ENCODE results near the gene HSD17B3. TPM values are rescaled to one million over a fixed set of nuclear protein-coding genes. Genes with fewer than 3 reads are reported as not detected.

The HSD17B3 gene
- total and polyA plus RNA-seq, 10 of the 15 experiments (the other 5 are each of a cell fraction or from before 2014, with no cell fraction given): not detected

DNA sequence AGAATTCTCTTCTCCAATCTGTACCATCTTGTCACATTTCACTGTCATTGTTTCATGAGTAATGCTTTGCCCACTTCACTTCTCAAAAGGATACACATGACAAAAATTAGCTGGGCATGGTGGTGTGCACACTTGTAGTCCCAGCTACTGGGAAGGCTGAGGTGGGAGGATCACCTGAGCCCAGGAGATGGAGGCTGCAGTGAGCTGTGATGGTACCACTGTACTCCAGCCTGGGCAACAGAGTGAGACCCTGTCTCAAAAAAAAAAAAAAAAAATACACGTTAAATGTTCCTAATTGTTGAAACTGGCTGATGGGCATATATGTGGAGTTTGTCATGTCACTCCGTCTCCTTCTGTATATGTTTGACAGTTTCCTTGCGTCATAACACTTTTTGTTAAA is 36.3 kb upstream of the HSD17B3 start:
- H3K4me1 ChIP-seq (ENCODE audit: control insufficient read depth, insufficient read depth, low read length): no peaks in the 10 kb centered on the region
- ATAC-seq (no peak), DNase-seq (ENCODE audit: low read depth, low spot score) (no peak), FAIRE-seq (no peak)
- H3K79me2 ChIP-seq (ENCODE audit: control insufficient read depth, insufficient read depth, low read length): no peaks in the 10 kb centered on the region
- in situ Hi-C loops (cut with MboI): no loop called here
- 62% methylated on average over 3 of the region's 3 CpGs for WGBS (ENCODE audit: insufficient coverage, insufficient replicate concordance, low lambda C conversion rate, missing lambda C conversion rate)
- no peak overlapping the region for H3K4me2 ChIP-seq (ENCODE audit: control insufficient read depth, insufficient read depth)
- H3K4me3 ChIP-seq: no peak overlapping the region
- CTCF ChIA-PET: interaction anchor here (1.4 kb wide), 1 partner anchor 21 kb away, joined by 3 read pairs; no protein-coding TSS in a partner anchor
- no peak overlapping the region for H3K27ac ChIP-seq (ENCODE audit: control insufficient read depth, insufficient read depth)
- SMC1A ChIA-PET (ENCODE audit: uncharacterized antibody, unreplicated experiment): interaction anchor here (0.6 to 1.6 kb wide), 2 partner anchors 10 to 78 kb away, joined by 3 to 9 read pairs; no protein-coding TSS in a partner anchor
- intact Hi-C loops (cut with micrococcal nuclease; ENCODE audit: unreplicated experiment): no loop called here
- no peaks in the 10 kb centered on the region for H3K36me3 ChIP-seq (ENCODE audit: control insufficient read depth in 2 of 2, insufficient read depth in 2 of 2, low read length in 1 of 2)
- no peak overlapping the region for H2AFZ ChIP-seq (ENCODE audit: control insufficient read depth, low read depth, low read length)
- no peaks in the 10 kb centered on the region for H4K20me1 ChIP-seq (ENCODE audit: control insufficient read depth, insufficient read depth)
- no TSS peak for BruUV-seq (replicated peaks)
- H3K9me3 ChIP-seq (replicated peaks; ENCODE audit: control insufficient read depth, insufficient read depth, low read length): no peaks in the 10 kb centered on the region
- H3K9ac ChIP-seq (ENCODE audit: control insufficient read depth, insufficient read depth, low read length): no peak overlapping the region
- POLR2A ChIA-PET: no interaction called here
- no peaks in the 10 kb centered on the region for H3K27me3 ChIP-seq (replicated peaks in 1 of 2; ENCODE audit: control insufficient read depth in 2 of 2, insufficient read depth in 2 of 2, low read length in 1 of 2)
- RAD21 ChIA-PET (ENCODE audit: unreplicated experiment): no interaction called here
- TF ChIP-seq RAD51 (IDR thresholded peaks at IDR 0.05) (no peak), HDAC2 (IDR thresholded peaks at IDR 0.05) (no peak), NRF1 (conservative IDR thresholded peaks at IDR 0.05; ENCODE audit: low read depth, low read length) (no peak), CHD1 (IDR thresholded peaks at IDR 0.05; ENCODE audit: low read depth, low read length) (no peak), ZNF622 (IDR thresholded peaks at IDR 0.05) (no peak), STAT1 (conservative IDR thresholded peaks at IDR 0.05) (no peak)
- TF ChIP-seq, protein P1, sequence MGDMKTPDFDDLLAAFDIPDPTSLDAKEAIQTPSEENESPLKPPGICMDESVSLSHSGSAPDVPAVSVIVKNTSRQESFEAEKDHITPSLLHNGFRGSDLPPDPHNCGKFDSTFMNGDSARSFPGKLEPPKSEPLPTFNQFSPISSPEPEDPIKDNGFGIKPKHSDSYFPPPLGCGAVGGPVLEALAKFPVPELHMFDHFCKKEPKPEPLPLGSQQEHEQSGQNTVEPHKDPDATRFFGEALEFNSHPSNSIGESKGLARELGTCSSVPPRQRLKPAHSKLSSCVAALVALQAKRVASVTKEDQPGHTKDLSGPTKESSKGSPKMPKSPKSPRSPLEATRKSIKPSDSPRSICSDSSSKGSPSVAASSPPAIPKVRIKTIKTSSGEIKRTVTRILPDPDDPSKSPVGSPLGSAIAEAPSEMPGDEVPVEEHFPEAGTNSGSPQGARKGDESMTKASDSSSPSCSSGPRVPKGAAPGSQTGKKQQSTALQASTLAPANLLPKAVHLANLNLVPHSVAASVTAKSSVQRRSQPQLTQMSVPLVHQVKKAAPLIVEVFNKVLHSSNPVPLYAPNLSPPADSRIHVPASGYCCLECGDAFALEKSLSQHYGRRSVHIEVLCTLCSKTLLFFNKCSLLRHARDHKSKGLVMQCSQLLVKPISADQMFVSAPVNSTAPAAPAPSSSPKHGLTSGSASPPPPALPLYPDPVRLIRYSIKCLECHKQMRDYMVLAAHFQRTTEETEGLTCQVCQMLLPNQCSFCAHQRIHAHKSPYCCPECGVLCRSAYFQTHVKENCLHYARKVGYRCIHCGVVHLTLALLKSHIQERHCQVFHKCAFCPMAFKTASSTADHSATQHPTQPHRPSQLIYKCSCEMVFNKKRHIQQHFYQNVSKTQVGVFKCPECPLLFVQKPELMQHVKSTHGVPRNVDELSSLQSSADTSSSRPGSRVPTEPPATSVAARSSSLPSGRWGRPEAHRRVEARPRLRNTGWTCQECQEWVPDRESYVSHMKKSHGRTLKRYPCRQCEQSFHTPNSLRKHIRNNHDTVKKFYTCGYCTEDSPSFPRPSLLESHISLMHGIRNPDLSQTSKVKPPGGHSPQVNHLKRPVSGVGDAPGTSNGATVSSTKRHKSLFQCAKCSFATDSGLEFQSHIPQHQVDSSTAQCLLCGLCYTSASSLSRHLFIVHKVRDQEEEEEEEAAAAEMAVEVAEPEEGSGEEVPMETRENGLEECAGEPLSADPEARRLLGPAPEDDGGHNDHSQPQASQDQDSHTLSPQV (IDR thresholded peaks at IDR 0.05): no peak
- TF ChIP-seq, protein P2, sequence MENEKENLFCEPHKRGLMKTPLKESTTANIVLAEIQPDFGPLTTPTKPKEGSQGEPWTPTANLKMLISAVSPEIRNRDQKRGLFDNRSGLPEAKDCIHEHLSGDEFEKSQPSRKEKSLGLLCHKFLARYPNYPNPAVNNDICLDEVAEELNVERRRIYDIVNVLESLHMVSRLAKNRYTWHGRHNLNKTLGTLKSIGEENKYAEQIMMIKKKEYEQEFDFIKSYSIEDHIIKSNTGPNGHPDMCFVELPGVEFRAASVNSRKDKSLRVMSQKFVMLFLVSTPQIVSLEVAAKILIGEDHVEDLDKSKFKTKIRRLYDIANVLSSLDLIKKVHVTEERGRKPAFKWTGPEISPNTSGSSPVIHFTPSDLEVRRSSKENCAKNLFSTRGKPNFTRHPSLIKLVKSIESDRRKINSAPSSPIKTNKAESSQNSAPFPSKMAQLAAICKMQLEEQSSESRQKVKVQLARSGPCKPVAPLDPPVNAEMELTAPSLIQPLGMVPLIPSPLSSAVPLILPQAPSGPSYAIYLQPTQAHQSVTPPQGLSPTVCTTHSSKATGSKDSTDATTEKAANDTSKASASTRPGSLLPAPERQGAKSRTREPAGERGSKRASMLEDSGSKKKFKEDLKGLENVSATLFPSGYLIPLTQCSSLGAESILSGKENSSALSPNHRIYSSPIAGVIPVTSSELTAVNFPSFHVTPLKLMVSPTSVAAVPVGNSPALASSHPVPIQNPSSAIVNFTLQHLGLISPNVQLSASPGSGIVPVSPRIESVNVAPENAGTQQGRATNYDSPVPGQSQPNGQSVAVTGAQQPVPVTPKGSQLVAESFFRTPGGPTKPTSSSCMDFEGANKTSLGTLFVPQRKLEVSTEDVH (IDR thresholded peaks at IDR 0.05; ENCODE audit: low read depth, partially characterized antibody): no peak
- TF ChIP-seq, protein P3, sequence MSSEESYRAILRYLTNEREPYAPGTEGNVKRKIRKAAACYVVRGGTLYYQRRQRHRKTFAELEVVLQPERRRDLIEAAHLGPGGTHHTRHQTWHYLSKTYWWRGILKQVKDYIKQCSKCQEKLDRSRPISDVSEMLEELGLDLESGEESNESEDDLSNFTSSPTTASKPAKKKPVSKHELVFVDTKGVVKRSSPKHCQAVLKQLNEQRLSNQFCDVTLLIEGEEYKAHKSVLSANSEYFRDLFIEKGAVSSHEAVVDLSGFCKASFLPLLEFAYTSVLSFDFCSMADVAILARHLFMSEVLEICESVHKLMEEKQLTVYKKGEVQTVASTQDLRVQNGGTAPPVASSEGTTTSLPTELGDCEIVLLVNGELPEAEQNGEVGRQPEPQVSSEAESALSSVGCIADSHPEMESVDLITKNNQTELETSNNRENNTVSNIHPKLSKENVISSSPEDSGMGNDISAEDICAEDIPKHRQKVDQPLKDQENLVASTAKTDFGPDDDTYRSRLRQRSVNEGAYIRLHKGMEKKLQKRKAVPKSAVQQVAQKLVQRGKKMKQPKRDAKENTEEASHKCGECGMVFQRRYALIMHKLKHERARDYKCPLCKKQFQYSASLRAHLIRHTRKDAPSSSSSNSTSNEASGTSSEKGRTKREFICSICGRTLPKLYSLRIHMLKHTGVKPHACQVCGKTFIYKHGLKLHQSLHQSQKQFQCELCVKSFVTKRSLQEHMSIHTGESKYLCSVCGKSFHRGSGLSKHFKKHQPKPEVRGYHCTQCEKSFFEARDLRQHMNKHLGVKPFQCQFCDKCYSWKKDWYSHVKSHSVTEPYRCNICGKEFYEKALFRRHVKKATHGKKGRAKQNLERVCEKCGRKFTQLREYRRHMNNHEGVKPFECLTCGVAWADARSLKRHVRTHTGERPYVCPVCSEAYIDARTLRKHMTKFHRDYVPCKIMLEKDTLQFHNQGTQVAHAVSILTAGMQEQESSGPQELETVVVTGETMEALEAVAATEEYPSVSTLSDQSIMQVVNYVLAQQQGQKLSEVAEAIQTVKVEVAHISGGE (CRISPR knock-in tag; IDR thresholded peaks at IDR 0.05): no peak
- TF ChIP-seq, protein P4, sequence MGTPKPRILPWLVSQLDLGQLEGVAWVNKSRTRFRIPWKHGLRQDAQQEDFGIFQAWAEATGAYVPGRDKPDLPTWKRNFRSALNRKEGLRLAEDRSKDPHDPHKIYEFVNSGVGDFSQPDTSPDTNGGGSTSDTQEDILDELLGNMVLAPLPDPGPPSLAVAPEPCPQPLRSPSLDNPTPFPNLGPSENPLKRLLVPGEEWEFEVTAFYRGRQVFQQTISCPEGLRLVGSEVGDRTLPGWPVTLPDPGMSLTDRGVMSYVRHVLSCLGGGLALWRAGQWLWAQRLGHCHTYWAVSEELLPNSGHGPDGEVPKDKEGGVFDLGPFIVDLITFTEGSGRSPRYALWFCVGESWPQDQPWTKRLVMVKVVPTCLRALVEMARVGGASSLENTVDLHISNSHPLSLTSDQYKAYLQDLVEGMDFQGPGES (IDR thresholded peaks at IDR 0.05): no peak
- TF ChIP-seq, protein P5, sequence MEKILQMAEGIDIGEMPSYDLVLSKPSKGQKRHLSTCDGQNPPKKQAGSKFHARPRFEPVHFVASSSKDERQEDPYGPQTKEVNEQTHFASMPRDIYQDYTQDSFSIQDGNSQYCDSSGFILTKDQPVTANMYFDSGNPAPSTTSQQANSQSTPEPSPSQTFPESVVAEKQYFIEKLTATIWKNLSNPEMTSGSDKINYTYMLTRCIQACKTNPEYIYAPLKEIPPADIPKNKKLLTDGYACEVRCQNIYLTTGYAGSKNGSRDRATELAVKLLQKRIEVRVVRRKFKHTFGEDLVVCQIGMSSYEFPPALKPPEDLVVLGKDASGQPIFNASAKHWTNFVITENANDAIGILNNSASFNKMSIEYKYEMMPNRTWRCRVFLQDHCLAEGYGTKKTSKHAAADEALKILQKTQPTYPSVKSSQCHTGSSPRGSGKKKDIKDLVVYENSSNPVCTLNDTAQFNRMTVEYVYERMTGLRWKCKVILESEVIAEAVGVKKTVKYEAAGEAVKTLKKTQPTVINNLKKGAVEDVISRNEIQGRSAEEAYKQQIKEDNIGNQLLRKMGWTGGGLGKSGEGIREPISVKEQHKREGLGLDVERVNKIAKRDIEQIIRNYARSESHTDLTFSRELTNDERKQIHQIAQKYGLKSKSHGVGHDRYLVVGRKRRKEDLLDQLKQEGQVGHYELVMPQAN (conservative IDR thresholded peaks at IDR 0.05): no peak
